Left cardiac atrium (tissue), 4 donors: ENCODE results near the gene CD81. TPM values are rescaled to one million over a fixed set of nuclear protein-coding genes. Genes with fewer than 3 reads are reported as not detected.

Experiments
- ATAC-seq, 2 donors: fragments of 200-7000 bp; cut with Tn5 transposase; one replicate each; pipeline ENCODE4 v1.9.1; 2020; ENCODE audit warnings: mild to moderate bottlenecking in 2 of 2, moderate library complexity in 2 of 2
- DNase-seq: peaks from one replicate; pipeline ENCODE4 v3.0.0-alpha.2; 2020
- intact Hi-C, 2 donors: fragments of 100-400 bp; cut with DNase I; formaldehyde crosslinking; loops; one replicate each; pipeline versions ENCODE4 v1.14.1 to v1.15.1; 2022 to 2023
- total RNA-seq, 2 donors: library from RNA; stranded (reverse); fragmentation: NEBNext Ultra II Directional; extraction: Animal tissue kit (Norgen Biotek cat#: 25700); gene quantifications; one replicate each; pipeline ENCODE4 v1.2.1, GENCODE V29; 2021
- donor health status: DM: no; HTN: yes; CAD: no.
- donor health status: DM: no; HTN: yes; CAD: no; lungs with severe emphysema.
- donor health status: DM: yes; HTN: yes; CAD: no.
- donor health status: Dilated cardiomyopathy.

Gene CD81
- total RNA-seq, 2 donors from 2014 or later: 699 to 773 TPM

- intact Hi-C loops: loop anchor here in 1 of 2 donors (10.0 kb wide), 1 partner anchor 48 kb away; no protein-coding TSS in a partner anchor
- ATAC-seq (no peak), DNase-seq (no peak)
These were observed 35.2 kb downstream of the CD81 start for GRCh38 chr11:2412323-2412722.

GRCh38 chr11:2413742-2414579, 36.9 kb downstream of the CD81 start:
- ATAC-seq (no peak), DNase-seq (no peak)
- intact Hi-C loops: loop anchor here in 1 of 2 donors (10.0 kb wide), 1 partner anchor 49 kb away; no protein-coding TSS in a partner anchor

- no peak for ATAC-seq
- intact Hi-C loops: loop anchor here in 1 of 2 donors (10.0 kb wide), 1 partner anchor 50 kb away; no protein-coding TSS in a partner anchor
- no peak for DNase-seq
These were observed 37.5 kb downstream of the CD81 start for GRCh38 chr11:2414616-2415015.

DNA sequence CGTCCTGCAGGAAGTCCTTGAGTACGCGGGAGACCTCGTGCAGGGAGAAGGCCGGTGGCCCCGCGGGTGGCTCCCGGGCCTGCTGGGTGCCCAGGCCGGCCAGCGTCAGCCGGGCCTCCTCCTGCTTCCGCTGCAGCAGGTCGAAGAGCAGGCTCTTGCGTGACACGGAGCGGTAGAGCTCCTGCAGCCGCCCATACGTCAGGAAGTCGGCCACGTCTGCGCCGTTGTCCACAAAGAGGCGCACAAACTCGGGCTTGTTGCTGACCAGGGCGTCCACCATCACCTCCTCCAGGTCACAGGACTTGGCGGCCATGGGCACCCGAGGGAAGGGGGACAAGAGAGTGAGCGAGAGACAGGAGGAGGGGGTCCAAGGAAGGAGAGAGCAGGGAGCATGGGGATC, 38.1 kb downstream of the CD81 start:
- DNase-seq (no peak), ATAC-seq (no peak)
- intact Hi-C loops: loop anchor here in 1 of 2 donors (10.0 kb wide), 1 partner anchor 50 kb away; no protein-coding TSS in a partner anchor

DNA sequence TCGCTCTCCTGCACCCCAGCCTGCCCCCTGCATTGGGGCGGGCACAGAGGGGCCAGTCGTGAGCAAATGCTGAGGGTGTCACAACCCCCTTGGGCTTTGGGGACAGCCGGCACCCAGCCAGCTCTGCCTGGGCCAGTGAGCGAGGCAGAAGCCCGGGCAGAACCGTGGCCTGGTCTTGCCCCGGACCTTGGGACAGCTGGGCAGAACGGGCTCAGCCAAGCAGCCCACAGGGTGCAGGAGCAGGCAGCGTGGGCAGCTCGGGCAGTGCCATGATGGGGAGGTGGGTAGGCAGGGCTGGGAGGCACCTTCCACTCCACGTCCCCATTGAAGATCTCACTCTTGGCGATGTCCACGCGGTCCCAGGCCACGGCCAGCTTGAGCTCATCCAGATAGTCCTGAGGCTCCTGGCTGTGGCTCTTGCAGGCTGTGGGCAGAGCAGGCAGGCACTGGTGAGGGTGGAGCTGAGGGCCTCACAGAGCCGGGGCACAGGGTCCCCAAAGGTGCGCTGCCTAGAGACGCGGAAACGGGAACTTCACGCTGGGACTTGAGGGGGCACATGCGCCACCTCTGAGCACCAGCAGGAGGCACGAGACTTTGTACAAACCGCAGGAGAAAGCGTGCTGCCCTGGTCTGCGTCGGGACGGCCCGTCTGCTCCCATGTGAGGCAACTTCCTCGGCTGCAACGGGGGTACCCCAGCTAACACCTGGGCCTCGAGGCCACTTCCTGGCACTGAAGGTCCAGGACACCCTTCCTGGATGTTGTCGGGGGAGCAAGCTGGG, 38.7 kb downstream of the CD81 start:
- ATAC-seq (no peak), DNase-seq (no peak)
- intact Hi-C loops: loop anchor here in 1 of 2 donors (10.0 kb wide), 1 partner anchor 51 kb away; no protein-coding TSS in a partner anchor

GRCh38 chr11:2416765-2417164, 39.7 kb downstream of the CD81 start:
- intact Hi-C loops: loop anchor here in 1 of 2 donors (10.0 kb wide), 1 partner anchor 52 kb away; no protein-coding TSS in a partner anchor
- ATAC-seq (no peak), DNase-seq (no peak)

- ATAC-seq: no peak
- DNase-seq: no peak
- intact Hi-C loops: loop anchor here in 1 of 2 donors (2.0 to 10.0 kb wide), 2 partner anchors 53 to 111 kb away; no protein-coding TSS in a partner anchor
These were observed 41.0 kb downstream of the CD81 start for GRCh38 chr11:2417856-2418692.

DNA sequence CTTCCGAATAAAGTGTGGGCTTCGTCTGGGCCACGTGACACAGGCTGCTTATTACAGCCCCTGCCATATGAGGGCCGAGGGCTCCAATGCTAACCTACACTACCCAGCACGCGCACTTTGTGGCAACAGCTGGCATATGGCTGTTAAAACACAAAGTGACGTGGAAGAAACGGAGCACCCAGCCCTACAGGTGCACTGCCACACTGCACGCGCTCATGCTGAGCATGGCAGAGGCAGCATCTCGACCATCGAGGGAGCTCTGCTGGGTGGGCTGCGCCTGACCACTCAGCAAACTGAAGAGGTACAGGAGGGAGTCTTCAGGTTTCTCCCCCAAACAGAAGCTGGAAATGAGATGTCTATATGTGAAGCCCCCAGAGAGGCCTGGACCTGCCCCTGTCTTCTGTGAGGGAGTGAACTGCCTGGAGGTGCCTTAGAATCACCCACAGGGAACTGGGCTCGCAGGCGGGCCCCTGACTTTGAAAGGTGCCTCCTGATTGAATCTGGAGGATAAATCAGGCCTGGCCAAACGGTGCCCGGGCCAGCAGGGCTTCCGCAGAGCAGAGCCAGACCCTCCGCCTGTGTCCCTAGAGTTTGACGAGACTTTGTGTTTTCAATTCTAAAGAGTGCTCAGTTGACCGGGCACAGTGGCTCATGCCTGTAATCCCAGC, 41.7 kb downstream of the CD81 start:
- intact Hi-C loops: loop anchor here in 1 of 2 donors (2.0 to 10.0 kb wide), 2 partner anchors 54 to 112 kb away; no protein-coding TSS in a partner anchor
- ATAC-seq (no peak), DNase-seq (no peak)

DNA sequence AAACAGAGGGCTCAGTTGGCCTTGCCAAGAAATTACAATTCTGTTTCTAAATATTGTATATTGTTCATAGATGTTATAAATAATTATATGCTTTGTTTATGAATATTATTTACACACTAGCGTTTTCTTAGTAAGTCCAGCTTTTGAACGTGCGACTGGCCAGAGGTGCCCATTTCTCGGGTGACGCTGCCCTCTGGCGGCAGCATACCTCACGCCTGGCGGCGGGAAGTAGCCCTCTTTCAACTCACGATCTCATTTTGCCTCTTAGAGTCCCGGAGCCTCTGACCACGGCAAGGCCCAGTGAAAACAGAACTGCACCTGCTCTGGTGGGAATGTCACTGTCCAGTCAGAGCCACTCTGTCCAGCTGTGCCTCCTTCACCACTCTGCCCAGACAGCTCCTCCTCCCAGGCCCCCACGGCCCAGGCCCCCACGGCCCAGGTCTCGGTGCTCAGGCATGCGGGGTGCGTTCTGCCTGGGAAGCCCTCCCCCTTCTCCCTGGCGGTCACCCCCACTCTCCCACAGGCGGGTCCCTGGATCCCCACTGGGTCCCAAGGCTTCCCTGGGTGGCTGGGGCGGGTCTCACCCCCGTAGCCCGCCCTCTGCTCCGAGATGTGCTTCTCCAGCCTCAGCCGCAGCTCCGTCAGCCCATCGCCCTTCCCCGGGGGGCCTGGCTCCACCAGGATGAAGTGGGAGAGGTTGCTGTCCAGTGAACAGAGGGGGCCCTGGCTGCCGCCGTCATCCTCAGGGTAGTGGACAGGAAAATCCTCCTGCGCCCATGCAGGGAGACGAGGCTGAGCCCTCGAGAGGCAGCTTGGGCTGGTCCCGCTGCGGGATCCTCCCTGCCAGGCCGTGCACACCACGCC, 42.8 kb downstream of the CD81 start:
- ATAC-seq (peak; percentile 81 to 86), DNase-seq (peak; percentile 82)
- intact Hi-C loops: loop anchor here (1.0 to 10.0 kb wide), 5 partner anchors 55 to 223 kb away; no protein-coding TSS in a partner anchor

- DNase-seq: peak; percentile 74
- intact Hi-C loops: loop anchor here (1.0 to 2.0 kb wide), 3 partner anchors 115 to 223 kb away; no protein-coding TSS in a partner anchor
- ATAC-seq: peak; percentile 95
These were observed 43.6 kb downstream of the CD81 start for GRCh38 chr11:2420502-2421225.

GRCh38 chr11:2421226-2421994, 44.3 kb downstream of the CD81 start:
- DNase-seq (no peak), ATAC-seq (no peak)
- intact Hi-C loops: loop anchor here in 1 of 2 donors (2.0 kb wide), 1 partner anchor 223 kb away; no protein-coding TSS in a partner anchor

DNA sequence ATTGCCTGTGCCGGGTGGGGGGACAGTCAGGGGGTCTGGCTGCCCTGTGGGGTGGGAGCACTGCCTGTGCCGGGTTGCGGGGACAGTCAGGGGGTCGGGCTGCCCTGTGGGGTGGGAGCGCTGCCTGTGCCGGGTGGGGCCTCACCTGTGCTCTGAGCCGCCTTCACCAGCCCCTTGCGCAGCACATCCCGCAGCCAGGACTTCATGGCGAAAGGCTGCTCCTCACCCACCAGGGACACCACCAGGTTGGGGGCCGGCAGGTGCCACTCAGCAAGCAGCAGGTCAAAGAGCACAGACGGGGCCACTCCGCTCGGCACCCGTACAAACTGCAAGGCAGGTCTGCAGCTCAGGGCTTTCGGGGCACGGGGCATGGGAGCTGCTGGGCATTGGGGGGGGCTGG, 44.9 kb downstream of the CD81 start:
- no peak for DNase-seq
- intact Hi-C loops: loop anchor here in 1 of 2 donors (2.0 kb wide), 1 partner anchor 223 kb away; no protein-coding TSS in a partner anchor
- no peak for ATAC-seq

DNA sequence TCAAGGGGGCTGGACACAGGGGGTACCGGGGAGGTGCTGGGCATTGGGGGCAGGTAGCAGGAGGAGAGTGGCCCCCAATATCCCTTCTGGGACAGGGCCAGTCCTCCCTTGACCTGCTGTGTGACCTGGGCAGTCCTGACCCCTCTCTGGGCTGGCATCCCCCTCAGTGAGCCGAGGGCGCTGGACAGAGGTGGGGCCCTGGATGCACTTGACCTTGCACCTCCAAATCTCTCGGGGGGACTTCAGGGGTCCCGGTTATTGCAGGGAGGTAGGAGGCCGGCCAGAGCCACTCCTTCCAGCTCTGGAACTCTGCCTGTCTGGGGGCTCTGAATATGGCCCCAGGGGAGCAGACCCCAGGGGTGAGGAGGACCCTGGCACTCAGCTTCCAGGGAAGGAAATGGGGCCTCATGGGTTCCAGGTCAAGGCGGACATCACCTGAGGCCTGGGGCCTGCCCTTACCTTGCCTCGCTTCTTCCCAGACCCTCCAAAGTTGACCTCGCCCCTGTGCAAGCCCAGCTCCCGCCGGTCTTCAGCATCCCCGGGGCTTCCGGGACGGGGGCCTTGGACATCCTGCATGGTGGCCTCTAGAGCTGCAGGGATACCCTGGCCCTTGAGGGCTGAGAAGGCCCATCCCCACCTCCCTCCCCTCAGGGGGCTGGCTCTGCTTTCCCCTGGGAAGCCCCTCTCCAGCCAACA, 45.5 kb downstream of the CD81 start:
- ATAC-seq (no peak), DNase-seq (no peak)
- intact Hi-C loops: no loop called here

GRCh38 chr11:2423157-2424025, 46.3 kb downstream of the CD81 start:
- ATAC-seq: no peak
- intact Hi-C loops: no loop called here
- DNase-seq: no peak
